Hepatocyte (in vitro differentiated cells): ENCODE data around the gene B3GNT7. TPM values are rescaled to one million over a fixed set of nuclear protein-coding genes. Genes with fewer than 3 reads are reported as not detected.

Source experiments
- DNase-seq: peaks from one replicate; pipeline ENCODE4 v3.0.0-alpha.2; 2016; ENCODE audit warnings: low spot score
- H2AFZ ChIP-seq: fragments of 200-600 bp; sonication (generic); 2 replicates; pipeline ENCODE4 v1.6.0; 2016; ENCODE audit warnings: antibody characterized with exemption, mild to moderate bottlenecking
- H3K27ac ChIP-seq: fragments of 200-600 bp; sonication (generic); 2 replicates; pipeline ENCODE4 v1.5.1; 2016; ENCODE audit warnings: mild to moderate bottlenecking
- H3K27me3 ChIP-seq: fragments of 200-600 bp; sonication (generic); 2 replicates; pipeline ENCODE4 v1.6.1; 2016
- H3K36me3 ChIP-seq: fragments of 200-600 bp; sonication (generic); replicated peaks from 2 replicates; pipeline ENCODE4 v1.5.1; 2016; ENCODE audit warnings: low read depth; ENCODE audit not compliant: insufficient read depth
- H3K4me1 ChIP-seq: fragments of 200-600 bp; sonication (generic); 2 replicates; pipeline ENCODE4 v1.5.1; 2016; ENCODE audit warnings: mild to moderate bottlenecking, moderate library complexity; ENCODE audit not compliant: insufficient read depth
- H3K4me2 ChIP-seq: fragments of 200-600 bp; sonication (generic); 2 replicates; pipeline ENCODE4 v1.6.0; 2016
- H3K4me3 ChIP-seq: fragments of 200-600 bp; sonication (generic); 2 replicates; pipeline ENCODE4 v1.5.1; 2016; ENCODE audit warnings: mild to moderate bottlenecking
- H3K79me2 ChIP-seq: fragments of 200-600 bp; sonication (generic); 2 replicates; pipeline ENCODE4 v1.6.0; 2017; ENCODE audit warnings: mild to moderate bottlenecking
- H3K9me2 ChIP-seq: fragments of 200-600 bp; sonication (generic); replicated peaks from 2 replicates; pipeline ENCODE4 v1.6.0; 2017; ENCODE audit warnings: mild to moderate bottlenecking; ENCODE audit not compliant: insufficient read depth
- H3K9me3 ChIP-seq: fragments of 200-600 bp; sonication (generic); 2 replicates; pipeline ENCODE4 v1.5.1; 2016; ENCODE audit warnings: low read depth, mild to moderate bottlenecking
- H4K20me1 ChIP-seq: fragments of 200-600 bp; sonication (generic); 2 replicates; pipeline ENCODE4 v1.6.0; 2016; ENCODE audit warnings: mild to moderate bottlenecking; ENCODE audit not compliant: insufficient read depth, poor library complexity, severe bottlenecking
- EZH2 ChIP-seq: fragments of 200-600 bp; sonication (generic); IDR thresholded peaks from 2 replicates; pipeline ENCODE4 v1.6.1; 2016; ENCODE audit warnings: antibody characterized with exemption, mild to moderate bottlenecking, borderline replicate concordance
- EZH2phosphoT487 ChIP-seq: fragments of 200-600 bp; sonication (generic); IDR thresholded peaks from one replicate; pipeline ENCODE4 v1.6.1; 2018; ENCODE audit warnings: antibody characterized with exemption, mild to moderate bottlenecking, low read depth, moderate library complexity; ENCODE audit not compliant: unreplicated experiment, severe bottlenecking
- WGBS: methylation state at CpG from one replicate; pipeline ENCODE4 v1.1.6; 2016; ENCODE audit warnings: low lambda C conversion rate; ENCODE audit errors: missing lambda C conversion rate; 5-methylcytosine and 5-hydroxymethylcytosine counted together
- microRNA-seq: library from miRNA; unstranded; fragments of <30 nt; microRNA quantifications from one replicate; pipeline ENCODE4, GENCODE V29; 2017
- polyA plus RNA-seq: library from polyadenylated mRNA; unstranded; fragments of >200 nt; fragmentation: Nextera tagmentation; extraction: Ambion mirVana; gene quantifications from 2 replicates; pipeline ENCODE4 v1.2.1, GENCODE V29; 2016
- small RNA-seq: library from RNA; depleted of rRNA; stranded (forward); fragments of <200 nt; gene quantifications from one replicate; pipeline ENCODE3, GENCODE V24; 2014
- total RNA-seq: library from RNA; depleted of rRNA; stranded (reverse); fragments of >200 nt; gene quantifications from 2 replicates; pipeline ENCODE4 v1.2.3, GENCODE V29; 2014
- TF ChIP-seq, protein P1 (sequence below): fragments of 200-600 bp; sonication (generic); IDR thresholded peaks from 2 replicates; pipeline ENCODE4 v1.5.1; 2016; ENCODE audit warnings: antibody characterized with exemption, mild to moderate bottlenecking; ENCODE audit not compliant: poor library complexity

Gene B3GNT7
- total and polyA plus RNA-seq, 2 experiments from 2014 or later, result 4.3 to 6.2 TPM

- Histone ChIP-seq H3K9me2 (no peaks in the 10 kb centered on the region), H3K36me3 (no peaks in the 10 kb centered on the region), H3K9me3 (no peaks in the 10 kb centered on the region), H2AFZ (no peak overlapping the region), H3K4me3 (no peak overlapping the region), H3K27me3 (no peaks in the 10 kb centered on the region), H3K4me1 (no peaks in the 10 kb centered on the region), H3K4me2 (no peak overlapping the region), H4K20me1 (no peaks in the 10 kb centered on the region), H3K27ac (no peak overlapping the region), H3K79me2 (no peaks in the 10 kb centered on the region)
- DNase-seq, result no peak
- no peak for TF ChIP-seq EZH2
- TF ChIP-seq, protein P1, sequence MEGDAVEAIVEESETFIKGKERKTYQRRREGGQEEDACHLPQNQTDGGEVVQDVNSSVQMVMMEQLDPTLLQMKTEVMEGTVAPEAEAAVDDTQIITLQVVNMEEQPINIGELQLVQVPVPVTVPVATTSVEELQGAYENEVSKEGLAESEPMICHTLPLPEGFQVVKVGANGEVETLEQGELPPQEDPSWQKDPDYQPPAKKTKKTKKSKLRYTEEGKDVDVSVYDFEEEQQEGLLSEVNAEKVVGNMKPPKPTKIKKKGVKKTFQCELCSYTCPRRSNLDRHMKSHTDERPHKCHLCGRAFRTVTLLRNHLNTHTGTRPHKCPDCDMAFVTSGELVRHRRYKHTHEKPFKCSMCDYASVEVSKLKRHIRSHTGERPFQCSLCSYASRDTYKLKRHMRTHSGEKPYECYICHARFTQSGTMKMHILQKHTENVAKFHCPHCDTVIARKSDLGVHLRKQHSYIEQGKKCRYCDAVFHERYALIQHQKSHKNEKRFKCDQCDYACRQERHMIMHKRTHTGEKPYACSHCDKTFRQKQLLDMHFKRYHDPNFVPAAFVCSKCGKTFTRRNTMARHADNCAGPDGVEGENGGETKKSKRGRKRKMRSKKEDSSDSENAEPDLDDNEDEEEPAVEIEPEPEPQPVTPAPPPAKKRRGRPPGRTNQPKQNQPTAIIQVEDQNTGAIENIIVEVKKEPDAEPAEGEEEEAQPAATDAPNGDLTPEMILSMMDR, result no peak
- no peak for TF ChIP-seq EZH2phosphoT487
- WGBS, result 96% methylated on average over 8 of the region's 8 CpGs
These were observed 38.5 kb downstream of the B3GNT7 start for GRCh38 chr2:231433990-231434389.

DNA sequence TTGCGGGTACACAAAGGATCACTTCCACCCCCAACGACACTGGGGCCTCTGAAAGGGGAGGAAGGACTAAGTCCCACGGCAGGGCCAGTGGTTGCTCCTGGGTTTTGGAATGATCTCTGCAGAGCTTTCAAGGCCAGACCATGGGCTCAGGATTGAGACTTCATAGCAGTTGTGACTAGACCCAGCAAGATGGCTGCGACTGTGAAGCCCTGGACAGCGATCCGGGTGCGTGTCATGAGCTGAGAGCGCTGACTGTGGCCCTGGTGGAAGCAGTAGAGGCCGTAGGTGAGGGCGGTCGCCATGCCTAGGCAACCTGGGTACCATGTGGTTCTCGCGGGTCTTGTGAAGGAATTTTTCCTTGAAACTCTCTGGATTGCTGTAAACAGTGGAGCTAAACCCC, 41.4 kb downstream of the B3GNT7 start:
- H3K27me3 ChIP-seq, result no peaks in the 10 kb centered on the region
- no peak overlapping the region for H3K27ac ChIP-seq
- H3K36me3 ChIP-seq, result no peaks in the 10 kb centered on the region
- DNase-seq, result no peak
- no peak overlapping the region for H3K4me2 ChIP-seq
- no peak for TF ChIP-seq EZH2phosphoT487
- H4K20me1 ChIP-seq, result no peaks in the 10 kb centered on the region
- no peaks in the 10 kb centered on the region for H3K9me3 ChIP-seq
- H3K4me1 ChIP-seq, result no peaks in the 10 kb centered on the region
- H3K4me3 ChIP-seq, result no peak overlapping the region
- no peaks in the 10 kb centered on the region for H3K9me2 ChIP-seq
- no peak overlapping the region for H2AFZ ChIP-seq
- 94% methylated on average over 13 of the region's 13 CpGs for WGBS
- H3K79me2 ChIP-seq, result no peaks in the 10 kb centered on the region

DNA sequence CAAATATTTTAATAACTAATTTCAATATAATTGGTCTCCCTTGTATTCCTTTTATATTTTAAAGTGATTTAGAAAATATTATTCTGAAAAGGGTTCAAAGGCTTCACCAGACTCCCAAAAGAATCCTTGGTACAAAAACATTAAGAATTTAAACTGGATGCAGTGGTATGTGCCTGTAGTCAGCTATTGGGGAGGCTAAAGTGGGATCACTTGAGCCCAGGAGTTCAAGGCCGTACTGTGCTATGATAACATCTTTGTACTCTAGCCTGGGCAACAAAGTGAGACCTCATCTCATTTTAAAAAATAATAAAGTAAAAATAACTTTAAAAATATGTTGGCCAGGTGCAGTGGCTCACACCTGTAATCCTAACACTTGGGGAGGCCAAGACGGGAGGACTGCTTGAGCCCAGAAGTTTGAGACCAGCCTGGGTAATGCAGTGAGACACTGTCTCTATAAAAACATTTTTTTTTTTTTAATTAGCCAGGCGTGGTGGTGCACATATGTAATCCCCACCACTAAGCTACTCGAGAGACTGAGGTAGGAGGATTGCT, 54.1 kb downstream of the B3GNT7 start:
- H3K4me2 ChIP-seq, result no peak overlapping the region
- no peaks in the 10 kb centered on the region for H3K27me3 ChIP-seq
- H4K20me1 ChIP-seq, result no peaks in the 10 kb centered on the region
- no peaks in the 10 kb centered on the region for H3K79me2 ChIP-seq
- no peaks in the 10 kb centered on the region for H3K9me2 ChIP-seq
- 88% methylated on average over 4 of the region's 4 CpGs for WGBS
- TF ChIP-seq EZH2phosphoT487 (no peak), EZH2 (no peak)
- TF ChIP-seq, protein P1, result no peak
- no peak overlapping the region for H3K4me3 ChIP-seq
- no peak overlapping the region for H2AFZ ChIP-seq
- H3K4me1 ChIP-seq, result no peaks in the 10 kb centered on the region
- no peak overlapping the region for H3K27ac ChIP-seq
- no peaks in the 10 kb centered on the region for H3K36me3 ChIP-seq
- no peak for DNase-seq
- H3K9me3 ChIP-seq, result no peaks in the 10 kb centered on the region

DNA sequence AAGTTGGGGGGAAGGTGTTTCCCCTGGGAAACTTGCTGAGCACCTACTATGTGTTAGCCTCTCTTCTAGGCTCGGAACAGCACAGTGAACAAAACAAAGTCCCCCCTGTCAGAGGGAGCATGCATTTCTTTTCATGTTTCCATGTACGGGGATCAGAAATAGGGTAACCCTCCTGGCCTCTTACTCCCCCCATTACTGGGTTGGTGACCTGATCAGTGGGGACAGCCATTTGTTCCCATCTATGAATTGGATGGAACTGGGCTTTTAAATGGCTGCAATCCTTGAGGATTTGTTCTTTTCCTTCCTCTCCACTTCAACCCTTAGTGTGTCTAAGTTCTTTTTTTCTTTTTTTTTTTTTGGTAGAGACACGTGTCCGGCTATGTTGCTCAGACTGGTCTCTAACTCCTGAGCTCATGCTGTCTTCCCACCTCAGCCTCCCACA, 55.1 kb downstream of the B3GNT7 start:
- Histone ChIP-seq H4K20me1 (no peaks in the 10 kb centered on the region), H3K9me2 (no peaks in the 10 kb centered on the region), H3K4me3 (no peak overlapping the region), H2AFZ (no peak overlapping the region), H3K27me3 (no peaks in the 10 kb centered on the region), H3K9me3 (no peaks in the 10 kb centered on the region), H3K36me3 (no peaks in the 10 kb centered on the region), H3K79me2 (no peaks in the 10 kb centered on the region), H3K4me1 (no peaks in the 10 kb centered on the region), H3K4me2 (no peak overlapping the region), H3K27ac (no peak overlapping the region)
- TF ChIP-seq EZH2phosphoT487, result no peak
- TF ChIP-seq, protein P1, result no peak
- 94% methylated on average over 4 of the region's 4 CpGs for WGBS
- no peak for DNase-seq

Small RNA genes lying within 50 kb of the gene (microRNA-seq; reads per million reads assigned to microRNA genes)
- not detected for gene MIR4777

Small RNA genes lying within 50 kb of the gene (small RNA-seq; reads per million reads assigned to genes)
- not detected for gene MIR4777

Other genes starting within 250 kb of the B3GNT7 start
- 14.6 and 22.5 TPM in 2 replicates for gene ARMC9, start 197.1 kb upstream of the B3GNT7 start, total RNA-seq
- 15.9 and 23.7 TPM in 2 replicates for gene ARMC9, start 197.1 kb upstream of the B3GNT7 start, polyA plus RNA-seq
- gene NCL, start 68.8 kb downstream of the B3GNT7 start, total RNA-seq, result 137 and 193 TPM in 2 replicates
- 349 and 368 TPM in 2 replicates for gene NCL, start 68.8 kb downstream of the B3GNT7 start, polyA plus RNA-seq
- gene NMUR1, start 134.7 kb downstream of the B3GNT7 start, total RNA-seq, result 0.33 and 0.48 TPM in 2 replicates
- 0.37 TPM in 1 of 2 replicates, not detected in the other for gene NMUR1, start 134.7 kb downstream of the B3GNT7 start, polyA plus RNA-seq
- gene TEX44, start 197.2 kb downstream of the B3GNT7 start, total RNA-seq, result not detected in 2 replicates
- gene TEX44, start 197.2 kb downstream of the B3GNT7 start, polyA plus RNA-seq, result not detected in 2 replicates